Fibroblast of peridontal ligament (primary cell): Measurements from ENCODE around the gene THBS4.
"Not testable (repeated sequence)": the region's sequence is repeated elsewhere in the genome, so short reads cannot be mapped to it uniquely, and the experiment has no call there.

Experiments
- DNase-seq: peaks from one replicate; pipeline ENCODE4 v3.0.0-alpha.2; 2010; ENCODE audit errors: extremely low read depth

The THBS4 gene

GRCh38 chr5:80076131-80077050 lies 41.2 kb downstream of the THBS4 start:
- DNase-seq = no peak

- no peak for DNase-seq
Observed at GRCh38 chr5:80077051-80077714, 42.0 kb downstream of the THBS4 start.

DNA sequence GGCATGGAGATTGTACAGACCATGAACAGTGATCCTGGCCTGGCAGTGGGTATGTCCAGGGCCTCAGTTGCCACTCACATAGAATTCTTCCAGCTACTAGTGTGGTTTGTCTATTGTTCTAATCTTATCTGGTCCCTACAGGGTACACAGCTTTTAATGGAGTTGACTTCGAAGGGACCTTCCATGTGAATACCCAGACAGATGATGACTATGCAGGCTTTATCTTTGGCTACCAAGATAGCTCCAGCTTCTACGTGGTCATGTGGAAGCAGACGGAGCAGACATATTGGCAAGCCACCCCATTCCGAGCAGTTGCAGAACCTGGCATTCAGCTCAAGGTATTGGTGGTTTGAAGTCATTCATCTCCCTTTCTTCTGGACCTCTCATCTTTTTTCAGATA lies 43.8 kb downstream of the THBS4 start:
- no peak for DNase-seq

GRCh38 chr5:80082281-80082680 lies 47.1 kb downstream of the THBS4 start:
- DNase-seq = no peak

GRCh38 chr5:80082731-80083100 lies 47.6 kb downstream of the THBS4 start:
- peak; percentile 91 for DNase-seq

GRCh38 chr5:80083101-80083890 lies 48.1 kb downstream of the THBS4 start:
- DNase-seq = peak; percentile 87

GRCh38 chr5:80090884-80091166 lies 55.7 kb downstream of the THBS4 start:
- DNase-seq = no peak

DNA sequence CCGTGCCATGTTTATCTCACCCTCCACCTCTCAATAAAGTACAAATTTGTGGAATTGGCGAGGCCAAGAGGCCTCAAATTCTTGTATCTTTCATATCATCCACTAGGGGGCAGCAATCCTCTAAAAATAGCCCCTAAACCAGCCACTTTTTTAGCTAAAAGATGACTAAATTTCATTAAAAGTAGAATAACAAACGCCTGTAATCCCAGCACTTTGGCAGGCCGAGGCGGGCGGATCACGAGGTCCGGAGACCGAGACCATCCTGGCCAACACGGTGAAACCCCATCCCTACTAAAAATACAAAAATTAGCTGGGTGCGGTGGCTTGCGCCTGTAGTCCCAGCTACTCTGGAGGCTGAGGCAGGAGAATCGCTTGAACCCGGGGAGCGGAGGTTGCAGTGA lies 56.6 kb downstream of the THBS4 start:
- DNase-seq = peak; percentile 80

GRCh38 chr5:80092486-80093107 lies 57.4 kb downstream of the THBS4 start:
- no peak for DNase-seq

GRCh38 chr5:80093796-80094195 lies 58.6 kb downstream of the THBS4 start:
- DNase-seq = no peak

DNA sequence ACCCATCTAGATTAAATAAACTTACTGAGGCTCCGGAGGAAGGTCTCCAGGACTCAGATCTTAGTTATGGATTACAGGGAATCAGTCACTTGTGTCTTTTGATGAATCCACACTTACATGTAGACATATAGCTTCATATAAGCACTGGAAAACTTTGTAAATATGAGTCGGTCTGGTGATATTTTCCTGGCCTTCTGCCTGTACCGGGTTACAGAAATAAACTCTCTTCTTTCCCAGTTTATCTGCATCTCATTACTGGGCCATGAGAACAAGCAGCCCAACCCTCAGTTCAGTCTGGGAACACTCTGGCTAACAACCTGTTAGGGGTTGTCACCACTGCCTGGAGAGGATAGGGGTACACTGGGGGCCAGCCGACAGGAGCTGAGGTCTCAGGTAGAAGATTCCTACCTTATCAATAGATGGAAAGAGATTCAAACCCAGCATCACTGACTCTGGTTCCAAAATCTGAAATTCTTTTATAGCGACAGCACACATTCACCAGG lies 59.1 kb downstream of the THBS4 start:
- DNase-seq = peak; percentile 46

DNA sequence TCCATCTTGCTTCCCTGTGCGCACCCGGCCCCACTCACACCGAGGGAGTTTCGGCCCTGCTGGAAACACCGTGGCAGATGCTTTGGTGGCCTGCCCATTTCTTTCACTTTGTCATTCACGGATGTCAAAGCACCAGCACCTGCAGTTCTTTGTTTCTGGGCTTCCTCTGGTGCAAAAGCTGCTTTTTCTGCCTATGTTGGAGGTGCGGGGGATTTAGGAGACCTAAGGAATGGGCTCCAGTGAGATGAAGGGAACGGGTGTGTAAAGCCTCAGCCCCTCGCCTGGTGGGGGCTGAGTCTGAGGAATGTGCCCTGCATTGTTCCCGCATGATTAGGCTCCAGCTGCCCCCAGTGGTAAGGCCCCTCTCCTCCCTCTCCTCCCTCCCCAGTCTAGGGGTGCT lies 62.3 kb downstream of the THBS4 start:
- DNase-seq = no peak

DNA sequence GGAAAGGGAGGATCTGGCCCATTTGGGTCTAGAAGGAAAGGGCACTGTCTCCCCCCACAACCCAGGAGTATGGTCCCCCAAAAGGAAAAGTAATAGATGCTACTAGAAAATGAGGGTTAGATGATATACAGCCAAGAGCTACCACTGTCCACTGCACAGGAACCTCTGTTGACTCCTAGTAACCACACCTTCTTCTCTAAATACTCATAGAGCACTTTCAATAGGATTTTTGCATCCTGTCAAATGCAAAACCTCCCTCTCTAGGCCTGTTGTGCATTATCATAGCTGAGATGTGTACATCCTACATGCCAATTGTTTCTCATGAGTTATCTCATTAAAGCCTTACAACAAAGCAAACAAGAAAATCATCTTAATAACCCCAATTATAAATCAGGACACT lies 66.8 kb downstream of the THBS4 start:
- DNase-seq = no peak

DNA sequence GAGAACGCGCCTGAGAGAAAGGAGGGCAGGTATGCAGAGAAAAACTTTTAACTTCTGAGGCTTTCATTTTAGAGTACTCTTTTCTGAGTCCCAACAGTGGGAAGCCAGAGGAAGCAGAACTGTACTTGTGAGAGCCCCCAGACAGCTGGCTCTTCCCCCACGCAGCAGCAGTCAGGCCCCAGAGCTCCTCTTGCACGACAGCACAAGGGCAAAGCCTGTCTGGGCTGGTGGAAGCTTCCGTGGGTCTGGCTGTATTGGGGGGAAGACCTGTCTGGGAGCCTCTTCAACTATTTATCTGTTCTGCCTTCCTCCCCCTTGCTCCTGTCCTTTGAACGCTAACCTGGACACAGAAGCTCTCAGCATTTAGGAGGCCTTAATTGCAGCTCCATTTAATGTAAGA lies 68.2 kb downstream of the THBS4 start:
- DNase-seq = no peak

DNA sequence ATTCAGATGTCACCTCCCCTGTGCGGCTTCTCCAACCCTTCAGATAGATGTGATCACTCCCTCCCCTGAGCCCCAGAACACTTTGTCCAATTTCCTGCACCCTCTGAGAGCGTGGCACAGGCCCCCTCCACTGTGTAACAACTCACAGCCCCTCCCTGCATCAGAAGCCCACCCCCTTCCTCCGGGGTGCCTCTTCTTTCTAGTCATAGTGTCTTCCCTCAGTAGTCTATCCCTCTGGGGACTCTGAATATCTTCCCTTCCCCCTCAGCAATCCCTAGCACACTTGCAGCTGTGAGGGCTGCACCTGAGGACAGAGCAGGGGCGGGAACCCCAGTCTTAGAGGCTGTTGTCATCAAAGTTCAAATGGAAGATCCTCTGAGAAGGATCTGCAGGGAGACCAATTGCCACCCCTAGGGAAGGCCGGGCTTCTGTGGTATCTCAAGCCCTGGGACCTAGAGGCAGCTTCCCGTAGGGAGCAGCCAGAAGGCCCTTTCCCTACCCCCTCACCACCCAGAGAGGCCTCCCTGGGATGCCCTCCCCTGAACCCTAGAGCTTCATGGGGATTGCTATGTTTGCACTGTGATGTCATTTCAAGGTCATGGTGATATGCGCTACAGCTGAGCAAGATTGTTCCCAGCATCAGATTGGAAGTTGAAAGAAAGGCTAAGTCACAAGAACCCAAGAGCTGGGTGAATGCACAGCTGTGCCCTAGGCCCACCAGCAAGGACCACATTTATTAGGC lies 70.7 kb downstream of the THBS4 start:
- no peak for DNase-seq

- DNase-seq = no peak
Observed at GRCh38 chr5:80106916-80107315, 71.8 kb downstream of the THBS4 start.

DNA sequence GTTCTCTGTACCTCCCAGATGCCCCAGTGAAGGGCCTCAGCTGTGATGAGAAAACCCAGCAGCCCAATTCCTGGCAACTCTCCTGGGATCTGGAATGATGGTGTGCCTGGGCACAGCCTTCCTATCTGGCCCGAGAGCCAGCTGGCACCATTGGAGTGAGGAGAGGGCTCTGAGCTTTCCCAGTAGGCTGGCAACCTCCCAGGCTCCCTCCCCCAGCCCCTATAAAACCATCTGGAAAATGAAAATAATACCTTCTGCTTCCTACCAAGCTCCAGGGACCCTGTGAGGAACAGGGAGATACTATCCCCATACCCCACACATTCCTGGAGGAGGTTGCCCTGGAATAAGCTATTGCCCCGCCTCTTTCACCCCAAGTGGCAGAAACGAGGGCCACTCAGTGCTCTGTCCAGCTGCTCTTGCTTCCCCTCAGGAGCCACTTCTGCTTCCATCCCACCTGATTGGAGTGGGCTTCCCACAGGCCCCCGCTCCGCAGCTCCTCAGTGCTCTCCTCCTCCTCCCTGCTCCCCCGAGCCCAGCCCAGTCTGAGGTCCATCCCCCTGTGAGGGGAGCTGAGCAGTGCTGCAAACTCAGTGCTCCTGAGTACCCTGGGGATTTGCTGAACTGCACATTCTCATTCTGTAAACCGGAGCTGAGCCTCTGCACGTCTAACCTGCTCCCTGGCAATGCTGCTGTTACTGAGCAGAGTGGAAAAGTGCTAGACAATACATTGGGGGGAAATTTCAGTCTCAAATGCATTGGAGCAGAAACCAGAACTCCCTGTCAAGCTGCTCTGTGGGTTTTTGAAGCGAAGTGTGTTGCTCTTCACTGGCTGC lies 74.7 kb downstream of the THBS4 start:
- DNase-seq = no peak

DNA sequence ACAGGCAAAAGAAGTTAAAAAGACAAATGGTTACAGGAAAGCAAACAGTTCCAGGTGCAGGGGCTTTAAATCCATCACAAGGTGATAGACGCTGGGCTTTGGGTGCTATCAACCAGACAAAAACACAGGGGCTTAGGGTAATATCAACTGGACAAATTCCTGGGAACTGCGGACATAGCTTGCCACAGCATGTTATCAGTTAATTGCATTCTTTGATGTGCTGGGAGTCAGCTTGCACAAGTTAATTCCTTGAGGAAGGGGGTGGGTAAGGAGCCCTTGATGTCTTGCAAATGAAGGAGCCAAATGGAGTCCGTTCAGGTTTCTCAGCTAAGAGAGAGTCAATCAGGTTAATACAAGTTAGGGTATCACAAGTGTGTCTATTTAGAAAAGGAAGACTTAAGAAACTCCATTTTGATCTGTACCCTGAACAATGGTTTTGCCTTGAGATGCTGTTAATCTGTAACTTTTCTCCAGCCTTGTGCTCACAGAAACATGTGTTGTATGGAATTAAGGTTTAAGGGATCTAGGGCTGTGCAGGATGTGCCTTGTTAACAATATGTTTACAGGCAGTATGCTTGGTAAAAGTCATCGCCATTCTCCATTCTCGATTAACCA lies 76.3 kb downstream of the THBS4 start:
- DNase-seq = not testable (repeated sequence)

DNA sequence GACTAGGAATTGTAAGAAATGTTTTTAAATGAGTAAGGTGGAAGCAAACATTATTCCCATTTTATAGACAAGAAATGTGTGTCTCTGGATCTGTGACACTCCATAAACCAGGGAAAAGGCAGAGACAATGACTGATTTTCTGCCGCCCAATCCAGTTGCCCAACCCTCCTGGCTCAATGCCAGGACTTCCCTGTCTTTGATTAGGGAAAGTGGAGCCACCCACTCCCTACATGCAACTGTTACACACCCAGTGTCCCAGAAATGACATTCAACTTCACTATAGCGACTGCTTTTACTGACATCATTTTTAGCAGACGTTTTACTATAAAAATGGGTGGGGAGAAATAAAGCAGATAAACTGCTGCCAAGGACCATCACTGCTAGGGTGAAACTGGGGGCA lies 79.7 kb downstream of the THBS4 start:
- no peak for DNase-seq

- no peak for DNase-seq
Observed at GRCh38 chr5:80116000-80116399, 80.9 kb downstream of the THBS4 start.
